A673 (cell line): ENCODE results near the gene DYNC2I2. TPM values are rescaled to one million over a fixed set of nuclear protein-coding genes. Genes with fewer than 3 reads are reported as not detected.

Experiments used
- BruUV-seq: library from RNA; stranded (reverse); fragments of 400-500 nt; replicated peaks from 2 replicates; lab custom pipeline; 2021; lab: Mats Ljungman, UMichigan
- CTCF ChIA-PET: fragments of 300-600 bp; sonication (Branson Sonifier 250); formaldehyde crosslinking; loops from one replicate; lab custom pipeline; 2022; ENCODE audit warnings: antibody characterized with exemption; lab: Charles Lee
- POLR2A ChIA-PET: fragments of 300-600 bp; sonication (Branson Sonifier 250); formaldehyde crosslinking; loops from one replicate; lab custom pipeline; 2022; ENCODE audit warnings: antibody characterized with exemption; ENCODE audit not compliant: low non-redundant PET; lab: Charles Lee
- DNase-seq: peaks from one replicate; pipeline ENCODE4 v3.0.0-alpha.2; 2015; ENCODE audit warnings: low spot score
- H3K27ac ChIP-seq: fragments of 200-600 bp; sonication (generic); 2 replicates; pipeline ENCODE4 v1.5.1; 2016; ENCODE audit warnings: mixed run types, low read depth, mild to moderate bottlenecking, mixed read lengths, antibody characterized with exemption, low read length; ENCODE audit not compliant: poor library complexity, severe bottlenecking
- H3K27me3 ChIP-seq: fragments of 200-600 bp; sonication (generic); replicated peaks from 2 replicates; pipeline ENCODE4 v1.6.1; 2017; ENCODE audit warnings: mixed run types, low read depth, mild to moderate bottlenecking, mixed read lengths, antibody characterized with exemption, low read length; ENCODE audit not compliant: insufficient read depth, poor library complexity
- H3K36me3 ChIP-seq: fragments of 200-600 bp; sonication (generic); 2 replicates; pipeline ENCODE4 v1.6.1; 2016; ENCODE audit warnings: mixed run types, mild to moderate bottlenecking, mixed read lengths, antibody characterized with exemption, low read length; ENCODE audit not compliant: insufficient read depth, poor library complexity, severe bottlenecking
- H3K4me1 ChIP-seq: fragments of 200-600 bp; sonication (generic); 2 replicates; pipeline ENCODE4 v1.6.1; 2017; ENCODE audit warnings: mixed run types, mild to moderate bottlenecking, mixed read lengths, antibody characterized with exemption, low read length; ENCODE audit not compliant: insufficient read depth, poor library complexity, severe bottlenecking
- H3K4me3 ChIP-seq: fragments of 200-600 bp; sonication (generic); 2 replicates; pipeline ENCODE4 v1.5.1; 2016; ENCODE audit warnings: low read depth, mixed run types, mild to moderate bottlenecking, mixed read lengths, low read length; ENCODE audit not compliant: poor library complexity, severe bottlenecking
- H3K9me3 ChIP-seq: fragments of 200-600 bp; sonication (generic); 2 replicates; pipeline ENCODE4 v1.6.1; 2016; ENCODE audit warnings: mixed run types, low read depth, mild to moderate bottlenecking, mixed read lengths, antibody characterized with exemption, low read length; ENCODE audit not compliant: poor library complexity, severe bottlenecking
- EZH2 ChIP-seq: fragments of 200-600 bp; sonication (generic); IDR thresholded peaks from 2 replicates; pipeline ENCODE4 v1.6.1; 2017; ENCODE audit warnings: borderline replicate concordance, low read depth, mild to moderate bottlenecking, mixed read lengths, antibody characterized with exemption, low read length; ENCODE audit not compliant: poor library complexity, severe bottlenecking
- intact Hi-C: fragments of 100-400 bp; cut with micrococcal nuclease; formaldehyde crosslinking; loops from one replicate; pipeline ENCODE4 v1.10.0; 2022; ENCODE audit not compliant: unreplicated experiment
- total RNA-seq: library from RNA; stranded (reverse); gene quantifications from 2 replicates; pipeline ENCODE4 v1.2.3, GENCODE V29; 2021
- TF ChIP-seq, protein P1 (sequence below): fragments of 300-800, 200-600 bp; sonication (generic); conservative IDR thresholded peaks from 2 replicates; pipeline ENCODE4 v1.5.1; 2017; ENCODE audit warnings: low read depth, mild to moderate bottlenecking, antibody characterized with exemption, low read length, moderate library complexity, mixed read lengths

The DYNC2I2 gene
- total RNA-seq, 1 experiment from 2014 or later: 135 TPM

DNA sequence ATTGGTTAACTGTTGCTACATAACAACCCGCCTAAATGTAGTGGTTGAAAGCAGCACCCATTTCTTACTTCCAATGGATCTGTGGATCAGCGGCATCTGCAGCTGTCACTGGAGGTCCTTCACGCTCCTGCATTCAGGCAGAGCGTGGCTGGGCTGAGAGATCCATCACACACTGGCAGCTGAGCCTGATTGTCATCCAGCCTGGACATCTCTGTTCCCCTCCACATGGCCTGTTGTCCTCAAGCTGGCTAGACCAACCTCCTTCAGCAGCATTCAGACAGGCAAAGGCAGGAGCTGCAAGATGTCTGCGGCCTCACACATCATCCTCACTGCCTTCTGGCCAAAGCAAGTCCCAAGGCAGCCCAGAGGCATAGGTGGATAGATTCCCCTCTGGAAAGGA lies 36.9 kb downstream of the DYNC2I2 start:
- no peak for DNase-seq
- ChIA-PET POLR2A (no interaction called here), CTCF (no interaction called here)
- no peaks in the 10 kb centered on the region for H3K9me3 ChIP-seq
- no peak overlapping the region for H3K4me3 ChIP-seq
- no peaks in the 10 kb centered on the region for H3K4me1 ChIP-seq
- no TSS peak for BruUV-seq
- peaks cover 85% of the 10 kb centered on the region for H3K36me3 ChIP-seq
- no peak for TF ChIP-seq EZH2
- TF ChIP-seq, protein P1, sequence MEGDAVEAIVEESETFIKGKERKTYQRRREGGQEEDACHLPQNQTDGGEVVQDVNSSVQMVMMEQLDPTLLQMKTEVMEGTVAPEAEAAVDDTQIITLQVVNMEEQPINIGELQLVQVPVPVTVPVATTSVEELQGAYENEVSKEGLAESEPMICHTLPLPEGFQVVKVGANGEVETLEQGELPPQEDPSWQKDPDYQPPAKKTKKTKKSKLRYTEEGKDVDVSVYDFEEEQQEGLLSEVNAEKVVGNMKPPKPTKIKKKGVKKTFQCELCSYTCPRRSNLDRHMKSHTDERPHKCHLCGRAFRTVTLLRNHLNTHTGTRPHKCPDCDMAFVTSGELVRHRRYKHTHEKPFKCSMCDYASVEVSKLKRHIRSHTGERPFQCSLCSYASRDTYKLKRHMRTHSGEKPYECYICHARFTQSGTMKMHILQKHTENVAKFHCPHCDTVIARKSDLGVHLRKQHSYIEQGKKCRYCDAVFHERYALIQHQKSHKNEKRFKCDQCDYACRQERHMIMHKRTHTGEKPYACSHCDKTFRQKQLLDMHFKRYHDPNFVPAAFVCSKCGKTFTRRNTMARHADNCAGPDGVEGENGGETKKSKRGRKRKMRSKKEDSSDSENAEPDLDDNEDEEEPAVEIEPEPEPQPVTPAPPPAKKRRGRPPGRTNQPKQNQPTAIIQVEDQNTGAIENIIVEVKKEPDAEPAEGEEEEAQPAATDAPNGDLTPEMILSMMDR: no peak
- H3K27ac ChIP-seq: no peak overlapping the region
- no peaks in the 10 kb centered on the region for H3K27me3 ChIP-seq
- intact Hi-C loops: no loop called here

DNA sequence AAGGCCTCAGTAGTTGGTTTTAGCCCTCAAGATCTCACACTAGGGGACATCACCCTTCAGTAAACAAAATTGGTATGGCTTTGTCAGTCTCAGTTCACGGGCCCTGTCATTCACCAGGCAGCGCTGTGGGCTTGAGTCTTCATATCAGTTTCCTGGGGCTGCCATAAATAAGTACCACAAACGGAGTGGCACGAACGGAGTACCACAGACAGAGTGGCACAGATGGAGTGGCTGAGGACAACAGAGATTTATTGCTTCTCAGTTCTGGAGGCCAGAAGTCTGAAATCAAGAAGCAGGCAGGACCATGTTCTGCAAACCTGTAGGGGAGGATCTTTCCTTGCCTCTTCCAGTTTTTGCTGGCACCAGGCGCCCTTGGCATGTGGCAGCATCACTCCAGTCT lies 37.5 kb downstream of the DYNC2I2 start:
- BruUV-seq: no TSS peak
- CTCF ChIA-PET: no interaction called here
- intact Hi-C loops: no loop called here

DNA sequence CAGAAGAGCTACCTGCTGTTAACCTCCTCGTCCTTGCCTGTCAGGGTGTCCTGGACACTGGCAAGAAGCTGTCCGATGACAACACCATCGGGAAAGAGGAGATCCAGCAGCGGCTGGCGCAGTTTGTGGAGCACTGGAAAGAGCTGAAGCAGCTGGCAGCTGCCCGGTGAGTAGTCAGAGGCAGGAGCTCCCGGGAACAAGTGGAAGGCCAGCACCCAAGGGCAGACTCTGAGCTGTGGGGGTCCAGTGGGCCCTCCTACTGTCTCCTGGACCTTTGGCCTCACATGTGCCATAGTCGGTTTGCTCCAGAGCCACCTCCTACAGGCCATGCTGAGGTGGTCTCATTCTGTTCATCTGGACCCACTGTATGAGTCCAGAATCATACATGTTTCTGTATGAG lies 38.7 kb downstream of the DYNC2I2 start:
- POLR2A ChIA-PET: no interaction called here

More for the DNA sequence above, 37.5 kb downstream of the DYNC2I2 start:
- POLR2A ChIA-PET: no interaction called here
- no peaks in the 10 kb centered on the region for H3K9me3 ChIP-seq
- H3K4me1 ChIP-seq: no peaks in the 10 kb centered on the region
- no peak for DNase-seq
- H3K36me3 ChIP-seq: peaks cover 85% of the 10 kb centered on the region
- H3K4me3 ChIP-seq: no peak overlapping the region
- TF ChIP-seq EZH2: no peak
- TF ChIP-seq, protein P1: no peak
- H3K27me3 ChIP-seq: no peaks in the 10 kb centered on the region
- no peak overlapping the region for H3K27ac ChIP-seq

More for the DNA sequence above, 38.7 kb downstream of the DYNC2I2 start:
- DNase-seq: no peak
- Histone ChIP-seq H3K9me3 (no peaks in the 10 kb centered on the region), H3K4me1 (no peaks in the 10 kb centered on the region), H3K27ac (no peak overlapping the region), H3K36me3 (peaks cover 90% of the 10 kb centered on the region), H3K27me3 (no peaks in the 10 kb centered on the region), H3K4me3 (no peak overlapping the region)
- no TSS peak for BruUV-seq
- CTCF ChIA-PET: no interaction called here
- intact Hi-C loops: no loop called here
- TF ChIP-seq, protein P1: no peak
- no peak for TF ChIP-seq EZH2
